Measurements from ENCODE around the gene VPS26C.

The VPS26C gene

DNA sequence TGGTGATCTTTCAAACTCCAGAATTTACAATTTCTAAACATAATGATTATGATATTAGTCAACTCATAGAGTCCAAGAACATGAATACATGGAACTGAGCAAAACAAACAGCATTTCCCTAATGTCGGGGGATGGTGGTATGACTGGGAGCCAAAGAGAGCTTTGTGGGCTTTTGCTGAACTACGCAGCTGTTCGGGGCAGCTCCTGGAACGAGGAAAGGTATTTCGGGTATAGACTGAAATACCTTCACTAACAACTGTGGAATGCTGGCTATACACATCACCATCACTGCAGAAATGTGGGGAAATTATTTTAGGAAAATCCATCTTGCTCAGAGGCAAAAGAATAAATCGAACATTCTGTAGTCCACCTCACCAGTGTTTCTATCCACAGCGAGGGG, 30.2 kb upstream of the VPS26C start:
- Histone ChIP-seq H3K27me3 (replicated peaks; ENCODE audit: insufficient read depth, low read length) (no peaks in the 10 kb centered on the region), H2AFZ (ENCODE audit: low read length) (no peak overlapping the region), H3K4me2 (ENCODE audit: low read depth, low read length) (no peak overlapping the region), H3K9me3 (replicated peaks; ENCODE audit: insufficient read depth, low read length) (no peaks in the 10 kb centered on the region), H3K4me1 (ENCODE audit: low read length) (no peaks in the 10 kb centered on the region), H3K9me2 (replicated peaks; ENCODE audit: insufficient read depth, low read length) (no peaks in the 10 kb centered on the region), H3K36me3 (replicated peaks; ENCODE audit: insufficient read depth, low read length) (no peaks in the 10 kb centered on the region), H4K20me1 (ENCODE audit: insufficient read depth, low read length) (no peaks in the 10 kb centered on the region), H3K9ac (ENCODE audit: low read length) (no peak overlapping the region), H3K27ac (ENCODE audit: low read length) (no peak overlapping the region), H3F3A (ENCODE audit: insufficient read depth, low read length) (no peaks in the 10 kb centered on the region), H3K4me3 (ENCODE audit: low read length) (no peak overlapping the region), H3K79me2 (ENCODE audit: low read length) (no peaks in the 10 kb centered on the region)
- DNase-seq = no peak
- TF ChIP-seq, protein P1, sequence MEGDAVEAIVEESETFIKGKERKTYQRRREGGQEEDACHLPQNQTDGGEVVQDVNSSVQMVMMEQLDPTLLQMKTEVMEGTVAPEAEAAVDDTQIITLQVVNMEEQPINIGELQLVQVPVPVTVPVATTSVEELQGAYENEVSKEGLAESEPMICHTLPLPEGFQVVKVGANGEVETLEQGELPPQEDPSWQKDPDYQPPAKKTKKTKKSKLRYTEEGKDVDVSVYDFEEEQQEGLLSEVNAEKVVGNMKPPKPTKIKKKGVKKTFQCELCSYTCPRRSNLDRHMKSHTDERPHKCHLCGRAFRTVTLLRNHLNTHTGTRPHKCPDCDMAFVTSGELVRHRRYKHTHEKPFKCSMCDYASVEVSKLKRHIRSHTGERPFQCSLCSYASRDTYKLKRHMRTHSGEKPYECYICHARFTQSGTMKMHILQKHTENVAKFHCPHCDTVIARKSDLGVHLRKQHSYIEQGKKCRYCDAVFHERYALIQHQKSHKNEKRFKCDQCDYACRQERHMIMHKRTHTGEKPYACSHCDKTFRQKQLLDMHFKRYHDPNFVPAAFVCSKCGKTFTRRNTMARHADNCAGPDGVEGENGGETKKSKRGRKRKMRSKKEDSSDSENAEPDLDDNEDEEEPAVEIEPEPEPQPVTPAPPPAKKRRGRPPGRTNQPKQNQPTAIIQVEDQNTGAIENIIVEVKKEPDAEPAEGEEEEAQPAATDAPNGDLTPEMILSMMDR (IDR thresholded peaks at IDR 0.05; ENCODE audit: low read length) = no peak
- TF ChIP-seq EZH2 (optimal IDR thresholded peaks at IDR 0.05; ENCODE audit: low read depth, low read length) (no peak), EZH2phosphoT487 (IDR thresholded peaks at IDR 0.05; ENCODE audit: low read length) (no peak)

DNA sequence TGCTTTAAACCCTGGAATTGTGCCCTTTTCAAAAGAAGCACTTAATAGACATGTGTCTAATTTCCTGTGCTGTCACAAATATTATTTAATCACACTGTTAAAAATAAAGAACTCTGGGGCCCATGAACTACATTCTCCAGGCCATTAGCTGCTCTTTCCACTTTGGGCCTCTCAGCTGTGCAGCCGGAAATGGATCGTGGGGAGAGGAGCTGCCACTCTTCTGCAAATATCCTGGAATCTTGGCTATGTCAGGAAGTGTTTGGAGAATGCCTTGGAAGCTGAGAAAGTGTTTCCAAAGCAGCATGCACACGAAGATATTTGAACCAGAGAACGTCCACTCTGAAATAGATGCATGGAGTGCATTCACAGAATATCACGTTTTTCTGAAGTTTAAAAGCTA, 27.5 kb upstream of the VPS26C start:
- H2AFZ ChIP-seq (ENCODE audit: low read length) = no peak overlapping the region
- H3K9me2 ChIP-seq (replicated peaks; ENCODE audit: insufficient read depth, low read length) = no peaks in the 10 kb centered on the region
- H3K36me3 ChIP-seq (replicated peaks; ENCODE audit: insufficient read depth, low read length) = no peaks in the 10 kb centered on the region
- H4K20me1 ChIP-seq (ENCODE audit: insufficient read depth, low read length) = no peaks in the 10 kb centered on the region
- H3K79me2 ChIP-seq (ENCODE audit: low read length) = no peaks in the 10 kb centered on the region
- no peak overlapping the region for H3K9ac ChIP-seq (ENCODE audit: low read length)
- no peak for TF ChIP-seq EZH2 (optimal IDR thresholded peaks at IDR 0.05; ENCODE audit: low read depth, low read length)
- no peak for TF ChIP-seq EZH2phosphoT487 (IDR thresholded peaks at IDR 0.05; ENCODE audit: low read length)
- TF ChIP-seq, protein P1 (IDR thresholded peaks at IDR 0.05; ENCODE audit: low read length) = no peak
- H3K27ac ChIP-seq (ENCODE audit: low read length) = no peak overlapping the region
- no peaks in the 10 kb centered on the region for H3K4me1 ChIP-seq (ENCODE audit: low read length)
- H3K27me3 ChIP-seq (replicated peaks; ENCODE audit: insufficient read depth, low read length) = no peaks in the 10 kb centered on the region
- H3K4me2 ChIP-seq (ENCODE audit: low read depth, low read length) = no peak overlapping the region
- DNase-seq = no peak
- H3K9me3 ChIP-seq (replicated peaks; ENCODE audit: insufficient read depth, low read length) = no peaks in the 10 kb centered on the region
- H3F3A ChIP-seq (ENCODE audit: insufficient read depth, low read length) = no peaks in the 10 kb centered on the region
- H3K4me3 ChIP-seq (ENCODE audit: low read length) = no peak overlapping the region

DNA sequence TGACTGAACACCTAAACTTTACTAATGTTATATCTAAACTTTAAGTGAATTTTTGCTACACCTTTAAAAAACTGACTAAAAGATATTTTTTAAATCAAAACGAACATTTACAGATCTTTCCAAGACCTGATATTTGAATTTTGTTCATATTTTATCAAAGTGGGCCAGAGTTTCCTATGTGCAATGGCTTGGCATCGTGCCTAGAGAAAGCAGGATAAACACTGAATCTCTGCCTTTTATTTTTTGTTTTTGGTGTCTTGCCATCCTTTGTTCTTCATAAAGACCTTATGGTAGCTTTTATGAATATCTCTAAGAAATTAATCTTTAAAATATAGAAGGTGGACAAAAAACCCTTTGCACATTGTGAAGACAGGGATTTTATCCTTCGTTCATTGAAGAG, 25.8 kb upstream of the VPS26C start:
- Histone ChIP-seq H3K9ac (ENCODE audit: low read length) (no peak overlapping the region), H3K4me3 (ENCODE audit: low read length) (no peak overlapping the region), H3K27me3 (replicated peaks; ENCODE audit: insufficient read depth, low read length) (no peaks in the 10 kb centered on the region), H3K4me2 (ENCODE audit: low read depth, low read length) (no peak overlapping the region), H3K9me3 (replicated peaks; ENCODE audit: insufficient read depth, low read length) (no peaks in the 10 kb centered on the region), H3K79me2 (ENCODE audit: low read length) (no peaks in the 10 kb centered on the region), H4K20me1 (ENCODE audit: insufficient read depth, low read length) (no peaks in the 10 kb centered on the region), H3K9me2 (replicated peaks; ENCODE audit: insufficient read depth, low read length) (no peaks in the 10 kb centered on the region), H3K36me3 (replicated peaks; ENCODE audit: insufficient read depth, low read length) (no peaks in the 10 kb centered on the region), H3K4me1 (ENCODE audit: low read length) (no peaks in the 10 kb centered on the region), H2AFZ (ENCODE audit: low read length) (no peak overlapping the region), H3F3A (ENCODE audit: insufficient read depth, low read length) (no peaks in the 10 kb centered on the region), H3K27ac (ENCODE audit: low read length) (no peak overlapping the region)
- no peak for TF ChIP-seq EZH2 (optimal IDR thresholded peaks at IDR 0.05; ENCODE audit: low read depth, low read length)
- TF ChIP-seq, protein P1 (IDR thresholded peaks at IDR 0.05; ENCODE audit: low read length) = no peak
- DNase-seq = no peak
